ENCODE measurements around the gene ATF1. TPM values are rescaled to one million over a fixed set of nuclear protein-coding genes. Genes with fewer than 3 reads are reported as not detected.
"Not testable (repeated sequence)": the region's sequence is repeated elsewhere in the genome, so short reads cannot be mapped to it uniquely, and the experiment has no call there.

ATF1 gene
- total RNA-seq, 2 donors from 2014 or later = 7.5 to 9.6 TPM

GRCh38 chr12:50824914-50825313 is 61.0 kb downstream of the ATF1 start:
- 9 to 17% methylated on average over 4 of the region's 4 CpGs for WGBS, 2 donors
- no peak overlapping the region for H3K4me3 ChIP-seq
- H3K27ac ChIP-seq = peak overlapping the region; percentile 65 to 76 (median 70)
- H3K9me3 ChIP-seq = no peaks in the 10 kb centered on the region
- no peaks in the 10 kb centered on the region for H3K36me3 ChIP-seq (replicated peaks in 1 of 2; ENCODE audit: insufficient read depth in 1 of 2, low read depth in 2 of 2)
- peaks cover 14% of the 10 kb centered on the region for H3K4me1 ChIP-seq
- TF ChIP-seq, protein P1, sequence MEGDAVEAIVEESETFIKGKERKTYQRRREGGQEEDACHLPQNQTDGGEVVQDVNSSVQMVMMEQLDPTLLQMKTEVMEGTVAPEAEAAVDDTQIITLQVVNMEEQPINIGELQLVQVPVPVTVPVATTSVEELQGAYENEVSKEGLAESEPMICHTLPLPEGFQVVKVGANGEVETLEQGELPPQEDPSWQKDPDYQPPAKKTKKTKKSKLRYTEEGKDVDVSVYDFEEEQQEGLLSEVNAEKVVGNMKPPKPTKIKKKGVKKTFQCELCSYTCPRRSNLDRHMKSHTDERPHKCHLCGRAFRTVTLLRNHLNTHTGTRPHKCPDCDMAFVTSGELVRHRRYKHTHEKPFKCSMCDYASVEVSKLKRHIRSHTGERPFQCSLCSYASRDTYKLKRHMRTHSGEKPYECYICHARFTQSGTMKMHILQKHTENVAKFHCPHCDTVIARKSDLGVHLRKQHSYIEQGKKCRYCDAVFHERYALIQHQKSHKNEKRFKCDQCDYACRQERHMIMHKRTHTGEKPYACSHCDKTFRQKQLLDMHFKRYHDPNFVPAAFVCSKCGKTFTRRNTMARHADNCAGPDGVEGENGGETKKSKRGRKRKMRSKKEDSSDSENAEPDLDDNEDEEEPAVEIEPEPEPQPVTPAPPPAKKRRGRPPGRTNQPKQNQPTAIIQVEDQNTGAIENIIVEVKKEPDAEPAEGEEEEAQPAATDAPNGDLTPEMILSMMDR (IDR thresholded peaks at IDR 0.05) = no peak
- no peak for TF ChIP-seq POLR2A (IDR thresholded peaks at IDR 0.05)
- intact Hi-C loops (cut with DNase I) = loop anchor here (10.0 kb wide), 1 partner anchor 520 kb away; the partner anchor contains the start of gene CELA1
- H3K27me3 ChIP-seq = no peaks in the 10 kb centered on the region
- ATAC-seq (peak; percentile 57), DNase-seq (no peak)

GRCh38 chr12:50825372-50825838 is 61.5 kb downstream of the ATF1 start:
- H3K9me3 ChIP-seq = no peaks in the 10 kb centered on the region
- 0% methylated on average over 2 of the region's 2 CpGs for WGBS, 2 donors
- DNase-seq (peak in 3 of 4 donors; percentile 18 to 30 (median 20)), ATAC-seq (peak; percentile 93)
- no peaks in the 10 kb centered on the region for H3K27me3 ChIP-seq
- intact Hi-C loops (cut with DNase I) = loop anchor here (10.0 kb wide), 1 partner anchor 519 kb away; the partner anchor contains the start of gene CELA1
- H3K4me3 ChIP-seq = no peak overlapping the region
- peak overlapping the region; percentile 65 to 76 (median 70) for H3K27ac ChIP-seq
- no peaks in the 10 kb centered on the region for H3K36me3 ChIP-seq (replicated peaks in 1 of 2; ENCODE audit: insufficient read depth in 1 of 2, low read depth in 2 of 2)
- TF ChIP-seq, protein P1 (IDR thresholded peaks at IDR 0.05) = peak; percentile 16 to 84 (median 75)
- no peak for TF ChIP-seq POLR2A (IDR thresholded peaks at IDR 0.05)
- peaks cover 14% of the 10 kb centered on the region for H3K4me1 ChIP-seq

GRCh38 chr12:50828121-50828520 is 64.2 kb downstream of the ATF1 start:
- Histone ChIP-seq H3K4me3 (no peak overlapping the region), H3K9me3 (no peaks in the 10 kb centered on the region), H3K27me3 (no peaks in the 10 kb centered on the region), H3K4me1 (peaks cover 14% of the 10 kb centered on the region), H3K36me3 (replicated peaks in 1 of 2; ENCODE audit: insufficient read depth in 1 of 2, low read depth in 2 of 2) (no peaks in the 10 kb centered on the region), H3K27ac (no peak overlapping the region)
- no peak for DNase-seq
- ATAC-seq = no peak
- intact Hi-C loops (cut with DNase I) = loop anchor here (10.0 kb wide), 1 partner anchor 517 kb away; the partner anchor contains the start of gene CELA1
- TF ChIP-seq, protein P1 (IDR thresholded peaks at IDR 0.05) = no peak
- no peak for TF ChIP-seq POLR2A (IDR thresholded peaks at IDR 0.05)
- WGBS, 2 donors = 95 to 100% methylated on average over 1 of the region's 1 CpG

DNA sequence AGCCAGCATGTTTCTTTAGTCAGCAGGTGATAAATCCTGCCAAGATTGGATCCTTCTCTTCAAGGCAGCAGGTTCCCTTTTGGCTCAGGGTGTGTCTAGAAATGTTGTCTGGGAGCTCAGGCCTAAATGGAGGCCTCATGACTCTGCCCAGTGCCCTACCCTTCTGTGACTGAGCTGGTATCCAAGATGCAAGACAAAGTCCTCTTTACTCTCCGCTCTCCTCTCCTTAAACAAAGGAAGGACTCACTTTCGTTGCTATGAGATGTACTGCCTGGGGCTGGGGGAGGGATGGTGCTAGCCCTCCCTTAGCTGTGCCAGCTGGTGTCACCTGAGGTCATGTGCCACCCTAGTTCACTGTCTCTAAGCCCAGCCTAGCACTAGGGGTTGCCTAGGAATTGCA is 65.0 kb downstream of the ATF1 start:
- peak in 2 of 4 donors; percentile 6 to 9 for DNase-seq
- no peaks in the 10 kb centered on the region for H3K27me3 ChIP-seq
- intact Hi-C loops (cut with DNase I) = loop anchor here (10.0 kb wide), 1 partner anchor 516 kb away; the partner anchor contains the start of gene CELA1
- no peak for ATAC-seq
- peaks cover 14% of the 10 kb centered on the region for H3K4me1 ChIP-seq
- no peak for TF ChIP-seq POLR2A (IDR thresholded peaks at IDR 0.05)
- TF ChIP-seq, protein P1 (IDR thresholded peaks at IDR 0.05) = no peak
- no peak overlapping the region for H3K27ac ChIP-seq
- H3K4me3 ChIP-seq = no peak overlapping the region
- peaks cover 0 to 6% (median 0%) of the 10 kb centered on the region in 3 donors for H3K9me3 ChIP-seq
- 51 to 68% methylated on average over 2 of the region's 2 CpGs for WGBS, 2 donors
- H3K36me3 ChIP-seq (replicated peaks in 1 of 2; ENCODE audit: insufficient read depth in 1 of 2, low read depth in 2 of 2) = no peaks in the 10 kb centered on the region

DNA sequence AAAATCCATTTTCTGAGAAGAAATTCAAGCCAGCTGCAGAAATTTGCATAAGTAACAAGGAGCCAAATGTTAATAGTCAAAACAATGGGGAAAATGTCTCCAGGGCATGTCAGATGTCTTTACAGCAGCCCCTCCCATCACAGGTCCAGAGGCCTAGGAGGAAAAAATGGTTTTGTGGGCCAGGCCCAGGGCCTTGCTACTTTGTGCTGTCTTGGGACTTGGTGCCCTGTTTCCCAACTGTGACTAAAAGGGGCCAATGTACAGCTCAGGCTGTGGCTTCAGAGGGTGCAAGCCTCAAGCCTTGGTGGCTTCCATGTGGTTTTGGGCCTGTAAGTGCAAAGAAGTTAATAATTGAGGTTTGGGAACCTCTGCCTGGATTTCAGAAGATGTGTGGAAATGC is 69.9 kb downstream of the ATF1 start:
- not testable (repeated sequence) for H3K4me1 ChIP-seq; H3K36me3 ChIP-seq (replicated peaks in 1 of 2; ENCODE audit: insufficient read depth in 1 of 2, low read depth in 2 of 2); H3K27me3 ChIP-seq; H3K4me3 ChIP-seq; DNase-seq; ATAC-seq; H3K27ac ChIP-seq; H3K9me3 ChIP-seq
- intact Hi-C loops (cut with DNase I) = loop anchor here (10.0 kb wide), 1 partner anchor 151 kb away; no protein-coding TSS in a partner anchor
